HG03095 (cell line): ENCODE data around the gene SPTBN4.
"Not testable (repeated sequence)": the region's sequence is repeated elsewhere in the genome, so short reads cannot be mapped to it uniquely, and the experiment has no call there.

Experiments
- ATAC-seq: cut with Tn5 transposase; IDR thresholded peaks from one replicate; pipeline ENCODE4 v1.9.1; 2021; ENCODE audit warnings: moderate library complexity; ENCODE audit not compliant: unreplicated experiment

Gene SPTBN4

GRCh38 chr19:40464059-40465024 lies 2.5 kb upstream of the SPTBN4 start:
- no peak for ATAC-seq

GRCh38 chr19:40465025-40465556 lies 1.7 kb upstream of the SPTBN4 start:
- ATAC-seq = no peak

- ATAC-seq = peak; percentile 87
Observed at GRCh38 chr19:40465557-40466218, 1.1 kb upstream of the SPTBN4 start, which contains the start of gene BLVRB. Gene BLVRB, minus strand, starts transcription at chr19:40465745. Its CDS starts 57 bp downstream, at chr19:40465688.

GRCh38 chr19:40466219-40466984 lies 399 bp upstream of the SPTBN4 start:
- peak; percentile 15 for ATAC-seq

- ATAC-seq = no peak
Observed at GRCh38 chr19:40469011-40469410, 2.2 kb downstream of the SPTBN4 start.

GRCh38 chr19:40471111-40471510 lies 4.3 kb downstream of the SPTBN4 start:
- ATAC-seq = no peak

GRCh38 chr19:40472516-40472915 lies 5.7 kb downstream of the SPTBN4 start:
- no peak for ATAC-seq

GRCh38 chr19:40474737-40475136 lies 7.9 kb downstream of the SPTBN4 start:
- ATAC-seq = no peak

GRCh38 chr19:40475878-40476644 lies 9.3 kb downstream of the SPTBN4 start:
- not testable (repeated sequence) for ATAC-seq

- no peak for ATAC-seq
Observed at GRCh38 chr19:40486017-40486416, 19.2 kb downstream of the SPTBN4 start.

- no peak for ATAC-seq
Observed at GRCh38 chr19:40489882-40490230, 23.1 kb downstream of the SPTBN4 start.

GRCh38 chr19:40492274-40492673 lies 25.5 kb downstream of the SPTBN4 start:
- no peak for ATAC-seq

- ATAC-seq = no peak
Observed at GRCh38 chr19:40493778-40494177, 27.0 kb downstream of the SPTBN4 start.

- ATAC-seq = no peak
Observed at GRCh38 chr19:40494191-40494838, 27.5 kb downstream of the SPTBN4 start.

- ATAC-seq = no peak
Observed at GRCh38 chr19:40497214-40497613, 30.4 kb downstream of the SPTBN4 start.

GRCh38 chr19:40499320-40499719 lies 32.5 kb downstream of the SPTBN4 start:
- no peak for ATAC-seq

- not testable (repeated sequence) for ATAC-seq
Observed at GRCh38 chr19:40500678-40501530, 34.1 kb downstream of the SPTBN4 start.

- no peak for ATAC-seq
Observed at GRCh38 chr19:40501599-40501998, 34.8 kb downstream of the SPTBN4 start.

- ATAC-seq = no peak
Observed at GRCh38 chr19:40502081-40502480, 35.3 kb downstream of the SPTBN4 start.
